Astrocyte (in vitro differentiated cells and primary cell): ENCODE data around the gene TK2. TPM values are rescaled to one million over a fixed set of nuclear protein-coding genes. Genes with fewer than 3 reads are reported as not detected.

Source experiments
- DNase-seq: peaks from one replicate; pipeline ENCODE4 v3.0.0-alpha.2; 2010; ENCODE audit warnings: low read depth
- FAIRE-seq: peaks from 2 replicates; lab custom pipeline; 2011; peaks lifted over from hg19 to GRCh38; lab: Jason Lieb, UNC
- H2AFZ ChIP-seq: 2 replicates; pipeline ENCODE4 v1.6.0; 2012; ENCODE audit warnings: low read depth, low read length, inconsistent platforms
- H3K27ac ChIP-seq: 2 replicates; pipeline ENCODE4 v1.5.1; 2011; ENCODE audit warnings: low read depth, low read length, inconsistent platforms
- H3K27me3 ChIP-seq: 2 replicates; pipeline ENCODE4 v1.6.0; 2011; ENCODE audit warnings: low read length, inconsistent platforms; ENCODE audit not compliant: insufficient read depth
- H3K36me3 ChIP-seq: 2 replicates; pipeline ENCODE4 v1.5.1; 2011; ENCODE audit warnings: low read length, inconsistent platforms; ENCODE audit not compliant: insufficient read depth
- H3K4me1 ChIP-seq: 2 replicates; pipeline ENCODE4 v1.5.1; 2011; ENCODE audit warnings: low read length, inconsistent platforms; ENCODE audit not compliant: insufficient read depth
- H3K4me2 ChIP-seq: 2 replicates; pipeline ENCODE4 v1.6.0; 2012; ENCODE audit warnings: low read length, inconsistent platforms
- H3K4me3 ChIP-seq: 2 replicates; pipeline ENCODE4 v1.5.1; 2011; ENCODE audit warnings: low read depth, mild to moderate bottlenecking, low read length, inconsistent platforms; ENCODE audit not compliant: insufficient read depth
- H3K79me2 ChIP-seq: 2 replicates; pipeline ENCODE4 v1.6.0; 2012; ENCODE audit warnings: mild to moderate bottlenecking, low read length, inconsistent platforms; ENCODE audit not compliant: insufficient read depth
- H3K9ac ChIP-seq: 2 replicates; pipeline ENCODE4 v1.6.0; 2012; ENCODE audit warnings: mild to moderate bottlenecking, low read length, inconsistent platforms
- H3K9me3 ChIP-seq: 2 replicates; pipeline ENCODE4 v1.5.1; 2012; ENCODE audit warnings: low read depth, mild to moderate bottlenecking, low read length, inconsistent platforms; ENCODE audit not compliant: insufficient read depth
- H4K20me1 ChIP-seq: 2 replicates; pipeline ENCODE4 v1.6.0; 2012; ENCODE audit warnings: low read length, inconsistent platforms; ENCODE audit not compliant: insufficient read depth
- H3K27ac Mint-ChIP-seq: one replicate; pipeline ENCODE4 v1.8.0; 2021; ENCODE audit warnings: mild to moderate bottlenecking, mixed read lengths; ENCODE audit not compliant: unreplicated experiment
- H3K27me3 Mint-ChIP-seq: one replicate; pipeline ENCODE4 v1.8.0; 2021; ENCODE audit warnings: low read depth, mixed read lengths; ENCODE audit not compliant: unreplicated experiment
- H3K36me3 Mint-ChIP-seq: one replicate; pipeline ENCODE4 v1.8.0; 2021; ENCODE audit warnings: low read depth, mixed read lengths; ENCODE audit not compliant: unreplicated experiment
- H3K4me1 Mint-ChIP-seq: one replicate; pipeline ENCODE4 v1.8.0; 2021; ENCODE audit warnings: low read depth, mixed read lengths; ENCODE audit not compliant: unreplicated experiment
- H3K4me3 Mint-ChIP-seq: one replicate; pipeline ENCODE4 v1.8.0; 2021; ENCODE audit warnings: mild to moderate bottlenecking, moderate library complexity, mixed read lengths; ENCODE audit not compliant: unreplicated experiment
- H3K9me3 Mint-ChIP-seq: one replicate; pipeline ENCODE4 v1.8.0; 2021; ENCODE audit warnings: mild to moderate bottlenecking, mixed read lengths; ENCODE audit not compliant: unreplicated experiment
- EZH2 ChIP-seq: IDR thresholded peaks from 2 replicates; pipeline ENCODE4 v1.6.1; 2012; ENCODE audit warnings: mild to moderate bottlenecking, low read length, inconsistent platforms; ENCODE audit not compliant: insufficient read depth
- total RNA-seq: library from RNA; stranded (reverse); gene quantifications from 2 replicates; pipeline ENCODE4 v1.2.1, GENCODE V29; 2021
- TF ChIP-seq, protein P1 (sequence below): IDR thresholded peaks from 2 replicates; pipeline ENCODE4 v1.5.1; 2011; ENCODE audit warnings: low read depth, mild to moderate bottlenecking, inconsistent platforms, low read length, moderate library complexity; ENCODE audit not compliant: insufficient read depth

The TK2 gene
- total RNA-seq, 1 donor from 2014 or later = 12.4 TPM

DNA sequence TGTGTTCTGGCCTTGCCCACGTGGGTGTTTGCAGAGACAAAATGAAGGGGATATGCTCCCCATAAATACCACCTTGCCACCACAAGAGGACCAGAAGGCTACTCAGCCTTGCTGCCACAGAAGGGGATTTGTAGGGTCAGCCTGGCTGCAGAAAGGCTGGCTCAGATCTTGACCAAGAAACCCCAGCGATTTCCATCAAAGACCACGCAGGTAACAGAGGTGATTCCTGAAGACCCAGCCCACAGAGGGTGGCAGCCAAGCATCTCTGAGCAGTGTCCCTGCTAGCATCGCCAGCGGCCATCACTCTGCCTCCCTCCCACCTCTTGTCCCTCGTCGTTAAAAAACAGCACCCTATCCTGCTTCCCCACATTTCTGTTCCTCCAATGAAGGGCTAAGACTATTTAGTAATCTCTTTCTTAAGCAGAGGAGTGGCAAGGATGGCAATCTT, 68.0 kb downstream of the TK2 start:
- Histone ChIP-seq H3K79me2 (no peaks in the 10 kb centered on the region), H3K9me3 (no peaks in the 10 kb centered on the region), H3K4me2 (no peak overlapping the region), H2AFZ (no peak overlapping the region), H3K4me1 (peaks cover 6% of the 10 kb centered on the region), H3K36me3 (no peaks in the 10 kb centered on the region), H4K20me1 (no peaks in the 10 kb centered on the region), H3K27me3 (no peaks in the 10 kb centered on the region), H3K27ac (no peak overlapping the region), H3K4me3 (no peak overlapping the region), H3K9ac (no peak overlapping the region)
- Mint-ChIP-seq H3K9me3 (no peaks in the 10 kb centered on the region), H3K36me3 (peaks cover 2% of the 10 kb centered on the region), H3K27ac (no peak overlapping the region), H3K4me1 (peaks cover 3% of the 10 kb centered on the region), H3K27me3 (peaks cover 15% of the 10 kb centered on the region), H3K4me3 (no peak overlapping the region)
- DNase-seq = no peak
- TF ChIP-seq, protein P1, sequence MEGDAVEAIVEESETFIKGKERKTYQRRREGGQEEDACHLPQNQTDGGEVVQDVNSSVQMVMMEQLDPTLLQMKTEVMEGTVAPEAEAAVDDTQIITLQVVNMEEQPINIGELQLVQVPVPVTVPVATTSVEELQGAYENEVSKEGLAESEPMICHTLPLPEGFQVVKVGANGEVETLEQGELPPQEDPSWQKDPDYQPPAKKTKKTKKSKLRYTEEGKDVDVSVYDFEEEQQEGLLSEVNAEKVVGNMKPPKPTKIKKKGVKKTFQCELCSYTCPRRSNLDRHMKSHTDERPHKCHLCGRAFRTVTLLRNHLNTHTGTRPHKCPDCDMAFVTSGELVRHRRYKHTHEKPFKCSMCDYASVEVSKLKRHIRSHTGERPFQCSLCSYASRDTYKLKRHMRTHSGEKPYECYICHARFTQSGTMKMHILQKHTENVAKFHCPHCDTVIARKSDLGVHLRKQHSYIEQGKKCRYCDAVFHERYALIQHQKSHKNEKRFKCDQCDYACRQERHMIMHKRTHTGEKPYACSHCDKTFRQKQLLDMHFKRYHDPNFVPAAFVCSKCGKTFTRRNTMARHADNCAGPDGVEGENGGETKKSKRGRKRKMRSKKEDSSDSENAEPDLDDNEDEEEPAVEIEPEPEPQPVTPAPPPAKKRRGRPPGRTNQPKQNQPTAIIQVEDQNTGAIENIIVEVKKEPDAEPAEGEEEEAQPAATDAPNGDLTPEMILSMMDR = no peak
- no peak for TF ChIP-seq EZH2
- no peak for FAIRE-seq

GRCh38 chr16:66481081-66481942, 68.6 kb downstream of the TK2 start:
- no peaks in the 10 kb centered on the region for H3K4me1 ChIP-seq
- H3K4me3 ChIP-seq = no peak overlapping the region
- no peak for DNase-seq
- H3K27me3 ChIP-seq = no peaks in the 10 kb centered on the region
- peaks cover 2% of the 10 kb centered on the region for H3K36me3 Mint-ChIP-seq
- no peaks in the 10 kb centered on the region for H4K20me1 ChIP-seq
- TF ChIP-seq EZH2 = no peak
- TF ChIP-seq, protein P1 = no peak
- H3K9me3 ChIP-seq = no peaks in the 10 kb centered on the region
- H3K4me2 ChIP-seq = no peak overlapping the region
- peaks cover 18% of the 10 kb centered on the region for H3K27me3 Mint-ChIP-seq
- H3K4me3 Mint-ChIP-seq = no peak overlapping the region
- H3K27ac ChIP-seq = no peak overlapping the region
- H3K79me2 ChIP-seq = no peaks in the 10 kb centered on the region
- H3K36me3 ChIP-seq = no peaks in the 10 kb centered on the region
- no peak for FAIRE-seq
- H3K9ac ChIP-seq = no peak overlapping the region
- H2AFZ ChIP-seq = no peak overlapping the region
- no peaks in the 10 kb centered on the region for H3K9me3 Mint-ChIP-seq
- no peaks in the 10 kb centered on the region for H3K4me1 Mint-ChIP-seq
- H3K27ac Mint-ChIP-seq = no peak overlapping the region
